Measurements from ENCODE around the gene TSPAN32. TPM values are rescaled to one million over a fixed set of nuclear protein-coding genes. Genes with fewer than 3 reads are reported as not detected.

Gene TSPAN32
- total RNA-seq, 1 experiment from 2014 or later = not detected

- in situ Hi-C loops (cut with HindIII; ENCODE audit: low pct_unique_long_range_greater_than_20kb, low sequenced_read_pairs) = no loop called here
- POLR2A ChIA-PET = no interaction called here
- TF ChIP-seq TCF7L2 (IDR thresholded peaks at IDR 0.05; ENCODE audit: low read depth, low read length) = no peak
- no peak for TF ChIP-seq CTCF (IDR thresholded peaks at IDR 0.05)
- TF ChIP-seq REST (IDR thresholded peaks at IDR 0.05; ENCODE audit: insufficient read depth in 1 of 2, low read depth in 2 of 2, low read length in 1 of 2) = no peak
- no peak for TF ChIP-seq SIN3A (IDR thresholded peaks at IDR 0.05; ENCODE audit: borderline replicate concordance, insufficient read depth, low read depth, low read length)
- no peak for TF ChIP-seq POLR2AphosphoS5 (IDR thresholded peaks at IDR 0.05; ENCODE audit: low read depth, low read length)
- no peak for DNase-seq (ENCODE audit: low read depth, low spot score)
- no TSS peak for BruUV-seq (replicated peaks)
- CTCF ChIA-PET = no interaction called here
- H3K27me3 ChIP-seq (ENCODE audit: control insufficient read depth, insufficient read depth, low read length) = peaks cover 7% of the 10 kb centered on the region
- H3K4me3 ChIP-seq (ENCODE audit: low read depth in 2 of 2, low read length in 2 of 2) = no peak overlapping the region
- intact Hi-C loops (cut with micrococcal nuclease; ENCODE audit: unreplicated experiment) = no loop called here
- H3K9me3 ChIP-seq (ENCODE audit: control insufficient read depth, insufficient read depth, low read depth, low read length) = no peaks in the 10 kb centered on the region
- no peaks in the 10 kb centered on the region for H3K4me1 ChIP-seq (ENCODE audit: control insufficient read depth, insufficient read depth, low read length)
- H3K27ac ChIP-seq (ENCODE audit: low read length) = no peak overlapping the region
- H3K36me3 ChIP-seq (ENCODE audit: control insufficient read depth, insufficient read depth, low read length) = no peaks in the 10 kb centered on the region
- no peak for ATAC-seq
Observed at GRCh38 chr11:2273311-2273710, 28.5 kb upstream of the TSPAN32 start.

- Histone ChIP-seq H3K36me3 (ENCODE audit: control insufficient read depth, insufficient read depth, low read length) (no peaks in the 10 kb centered on the region), H3K27me3 (ENCODE audit: control insufficient read depth, insufficient read depth, low read length) (peaks cover 5% of the 10 kb centered on the region), H3K9me3 (ENCODE audit: control insufficient read depth, insufficient read depth, low read depth, low read length) (no peaks in the 10 kb centered on the region), H3K4me3 (ENCODE audit: low read depth in 2 of 2, low read length in 2 of 2) (no peak overlapping the region), H3K27ac (ENCODE audit: low read length) (no peak overlapping the region), H3K4me1 (ENCODE audit: control insufficient read depth, insufficient read depth, low read length) (no peaks in the 10 kb centered on the region)
- ChIA-PET POLR2A (no interaction called here), CTCF (no interaction called here)
- in situ Hi-C loops (cut with HindIII; ENCODE audit: low pct_unique_long_range_greater_than_20kb, low sequenced_read_pairs) (no loop called here), intact Hi-C loops (cut with micrococcal nuclease; ENCODE audit: unreplicated experiment) (no loop called here)
- TF ChIP-seq SIN3A (IDR thresholded peaks at IDR 0.05; ENCODE audit: borderline replicate concordance, insufficient read depth, low read depth, low read length) (no peak), CTCF (IDR thresholded peaks at IDR 0.05) (no peak), REST (IDR thresholded peaks at IDR 0.05; ENCODE audit: insufficient read depth in 1 of 2, low read depth in 2 of 2, low read length in 1 of 2) (no peak), POLR2AphosphoS5 (IDR thresholded peaks at IDR 0.05; ENCODE audit: low read depth, low read length) (no peak), TCF7L2 (IDR thresholded peaks at IDR 0.05; ENCODE audit: low read depth, low read length) (no peak)
- no TSS peak for BruUV-seq (replicated peaks)
- no peak for DNase-seq (ENCODE audit: low read depth, low spot score)
- no peak for ATAC-seq
Observed at GRCh38 chr11:2273771-2274170, 28.0 kb upstream of the TSPAN32 start.
